H1 (cell line): ENCODE measurements around the gene PSKH1. TPM values are rescaled to one million over a fixed set of nuclear protein-coding genes. Genes with fewer than 3 reads are reported as not detected.

Source experiments
- BACH1 ChIP-seq: IDR thresholded peaks from 2 replicates; pipeline ENCODE4 v1.6.1; 2012; ENCODE audit warnings: low read length, improper control_type of control experiment
- EGR1 ChIP-seq: IDR thresholded peaks from 2 replicates; pipeline ENCODE4 v1.6.1; 2011; ENCODE audit warnings: low read depth, low read length, borderline replicate concordance
- MAFK ChIP-seq: IDR thresholded peaks from 2 replicates; pipeline ENCODE4 v1.6.1; 2012; ENCODE audit warnings: low read depth, mild to moderate bottlenecking, improper control_type of control experiment, low read length
- SUZ12 ChIP-seq: fragments of 200-600 bp; sonication (generic); IDR thresholded peaks from 2 replicates; pipeline ENCODE4 v1.6.1; 2012; ENCODE audit warnings: mild to moderate bottlenecking, inconsistent platforms, low read length, moderate library complexity, mixed read lengths
- TCF12 ChIP-seq: IDR thresholded peaks from 2 replicates; pipeline ENCODE4 v1.6.1; 2011; ENCODE audit warnings: low read depth, mild to moderate bottlenecking, low read length
- polyA plus RNA-seq, 7 experiments: library from polyadenylated mRNA; depleted of rRNA in 3 of 7; stranded (reverse) in 5 of 7; unstranded in 2 of 7; fragments of >200 nt in 5 of 7; fragments of 200-250 nt in 2 of 7; gene quantifications; 1 replicate in 5 of 7; 2 replicates in 1 of 7; 4 replicates in 1 of 7; pipeline versions ENCODE4 v1.2.1 to v1.2.3, GENCODE V29; 2011 to 2013; ENCODE audit warnings: missing spikeins in 2 of 7, mixed read lengths in 2 of 7
- total RNA-seq: library from RNA; stranded (reverse); fragmentation: NEBNext Ultra II Directional; extraction: Animal tissue kit (Norgen Biotek cat#: 25700); gene quantifications from 2 replicates; pipeline ENCODE4 v1.2.1, GENCODE V29; 2021
- TF ChIP-seq, protein P1 (sequence below): fragments of 300-600 bp; sonication (generic); IDR thresholded peaks from 2 replicates; pipeline ENCODE4 v1.7.1; 2012; ENCODE audit warnings: low read length, moderate library complexity, mild to moderate bottlenecking, inconsistent platforms; ENCODE audit not compliant: insufficient replicate concordance
- TF ChIP-seq, protein P2 (sequence below), 3 experiments: IDR thresholded peaks; 1 replicate in 2 of 3; 2 replicates in 1 of 3; pipeline versions ENCODE4 v1.5.1 to v1.6.1; 2011; ENCODE audit warnings: low read length in 3 of 3, mild to moderate bottlenecking in 3 of 3, inconsistent platforms in 2 of 3, low read depth in 1 of 3, moderate library complexity in 1 of 3; ENCODE audit not compliant: insufficient read depth in 1 of 3; ENCODE audit errors: control extremely low read depth in 1 of 3

Gene PSKH1
- total and polyA plus RNA-seq, 2 of the 8 experiments (the other 6 are each of a cell fraction or from before 2014, with no cell fraction given), result 24.8 to 51.0 TPM

GRCh38 chr16:67885545-67885944, 7.5 kb upstream of the PSKH1 start (continued):
- TF ChIP-seq, protein P1, sequence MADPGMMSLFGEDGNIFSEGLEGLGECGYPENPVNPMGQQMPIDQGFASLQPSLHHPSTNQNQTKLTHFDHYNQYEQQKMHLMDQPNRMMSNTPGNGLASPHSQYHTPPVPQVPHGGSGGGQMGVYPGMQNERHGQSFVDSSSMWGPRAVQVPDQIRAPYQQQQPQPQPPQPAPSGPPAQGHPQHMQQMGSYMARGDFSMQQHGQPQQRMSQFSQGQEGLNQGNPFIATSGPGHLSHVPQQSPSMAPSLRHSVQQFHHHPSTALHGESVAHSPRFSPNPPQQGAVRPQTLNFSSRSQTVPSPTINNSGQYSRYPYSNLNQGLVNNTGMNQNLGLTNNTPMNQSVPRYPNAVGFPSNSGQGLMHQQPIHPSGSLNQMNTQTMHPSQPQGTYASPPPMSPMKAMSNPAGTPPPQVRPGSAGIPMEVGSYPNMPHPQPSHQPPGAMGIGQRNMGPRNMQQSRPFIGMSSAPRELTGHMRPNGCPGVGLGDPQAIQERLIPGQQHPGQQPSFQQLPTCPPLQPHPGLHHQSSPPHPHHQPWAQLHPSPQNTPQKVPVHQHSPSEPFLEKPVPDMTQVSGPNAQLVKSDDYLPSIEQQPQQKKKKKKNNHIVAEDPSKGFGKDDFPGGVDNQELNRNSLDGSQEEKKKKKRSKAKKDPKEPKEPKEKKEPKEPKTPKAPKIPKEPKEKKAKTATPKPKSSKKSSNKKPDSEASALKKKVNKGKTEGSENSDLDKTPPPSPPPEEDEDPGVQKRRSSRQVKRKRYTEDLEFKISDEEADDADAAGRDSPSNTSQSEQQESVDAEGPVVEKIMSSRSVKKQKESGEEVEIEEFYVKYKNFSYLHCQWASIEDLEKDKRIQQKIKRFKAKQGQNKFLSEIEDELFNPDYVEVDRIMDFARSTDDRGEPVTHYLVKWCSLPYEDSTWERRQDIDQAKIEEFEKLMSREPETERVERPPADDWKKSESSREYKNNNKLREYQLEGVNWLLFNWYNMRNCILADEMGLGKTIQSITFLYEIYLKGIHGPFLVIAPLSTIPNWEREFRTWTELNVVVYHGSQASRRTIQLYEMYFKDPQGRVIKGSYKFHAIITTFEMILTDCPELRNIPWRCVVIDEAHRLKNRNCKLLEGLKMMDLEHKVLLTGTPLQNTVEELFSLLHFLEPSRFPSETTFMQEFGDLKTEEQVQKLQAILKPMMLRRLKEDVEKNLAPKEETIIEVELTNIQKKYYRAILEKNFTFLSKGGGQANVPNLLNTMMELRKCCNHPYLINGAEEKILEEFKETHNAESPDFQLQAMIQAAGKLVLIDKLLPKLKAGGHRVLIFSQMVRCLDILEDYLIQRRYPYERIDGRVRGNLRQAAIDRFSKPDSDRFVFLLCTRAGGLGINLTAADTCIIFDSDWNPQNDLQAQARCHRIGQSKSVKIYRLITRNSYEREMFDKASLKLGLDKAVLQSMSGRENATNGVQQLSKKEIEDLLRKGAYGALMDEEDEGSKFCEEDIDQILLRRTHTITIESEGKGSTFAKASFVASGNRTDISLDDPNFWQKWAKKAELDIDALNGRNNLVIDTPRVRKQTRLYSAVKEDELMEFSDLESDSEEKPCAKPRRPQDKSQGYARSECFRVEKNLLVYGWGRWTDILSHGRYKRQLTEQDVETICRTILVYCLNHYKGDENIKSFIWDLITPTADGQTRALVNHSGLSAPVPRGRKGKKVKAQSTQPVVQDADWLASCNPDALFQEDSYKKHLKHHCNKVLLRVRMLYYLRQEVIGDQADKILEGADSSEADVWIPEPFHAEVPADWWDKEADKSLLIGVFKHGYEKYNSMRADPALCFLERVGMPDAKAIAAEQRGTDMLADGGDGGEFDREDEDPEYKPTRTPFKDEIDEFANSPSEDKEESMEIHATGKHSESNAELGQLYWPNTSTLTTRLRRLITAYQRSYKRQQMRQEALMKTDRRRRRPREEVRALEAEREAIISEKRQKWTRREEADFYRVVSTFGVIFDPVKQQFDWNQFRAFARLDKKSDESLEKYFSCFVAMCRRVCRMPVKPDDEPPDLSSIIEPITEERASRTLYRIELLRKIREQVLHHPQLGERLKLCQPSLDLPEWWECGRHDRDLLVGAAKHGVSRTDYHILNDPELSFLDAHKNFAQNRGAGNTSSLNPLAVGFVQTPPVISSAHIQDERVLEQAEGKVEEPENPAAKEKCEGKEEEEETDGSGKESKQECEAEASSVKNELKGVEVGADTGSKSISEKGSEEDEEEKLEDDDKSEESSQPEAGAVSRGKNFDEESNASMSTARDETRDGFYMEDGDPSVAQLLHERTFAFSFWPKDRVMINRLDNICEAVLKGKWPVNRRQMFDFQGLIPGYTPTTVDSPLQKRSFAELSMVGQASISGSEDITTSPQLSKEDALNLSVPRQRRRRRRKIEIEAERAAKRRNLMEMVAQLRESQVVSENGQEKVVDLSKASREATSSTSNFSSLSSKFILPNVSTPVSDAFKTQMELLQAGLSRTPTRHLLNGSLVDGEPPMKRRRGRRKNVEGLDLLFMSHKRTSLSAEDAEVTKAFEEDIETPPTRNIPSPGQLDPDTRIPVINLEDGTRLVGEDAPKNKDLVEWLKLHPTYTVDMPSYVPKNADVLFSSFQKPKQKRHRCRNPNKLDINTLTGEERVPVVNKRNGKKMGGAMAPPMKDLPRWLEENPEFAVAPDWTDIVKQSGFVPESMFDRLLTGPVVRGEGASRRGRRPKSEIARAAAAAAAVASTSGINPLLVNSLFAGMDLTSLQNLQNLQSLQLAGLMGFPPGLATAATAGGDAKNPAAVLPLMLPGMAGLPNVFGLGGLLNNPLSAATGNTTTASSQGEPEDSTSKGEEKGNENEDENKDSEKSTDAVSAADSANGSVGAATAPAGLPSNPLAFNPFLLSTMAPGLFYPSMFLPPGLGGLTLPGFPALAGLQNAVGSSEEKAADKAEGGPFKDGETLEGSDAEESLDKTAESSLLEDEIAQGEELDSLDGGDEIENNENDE, result no peak
- TF ChIP-seq SUZ12, result no peak
- no peak for TF ChIP-seq TCF12
- peak; percentile 79 for TF ChIP-seq BACH1
- TF ChIP-seq, protein P2, sequence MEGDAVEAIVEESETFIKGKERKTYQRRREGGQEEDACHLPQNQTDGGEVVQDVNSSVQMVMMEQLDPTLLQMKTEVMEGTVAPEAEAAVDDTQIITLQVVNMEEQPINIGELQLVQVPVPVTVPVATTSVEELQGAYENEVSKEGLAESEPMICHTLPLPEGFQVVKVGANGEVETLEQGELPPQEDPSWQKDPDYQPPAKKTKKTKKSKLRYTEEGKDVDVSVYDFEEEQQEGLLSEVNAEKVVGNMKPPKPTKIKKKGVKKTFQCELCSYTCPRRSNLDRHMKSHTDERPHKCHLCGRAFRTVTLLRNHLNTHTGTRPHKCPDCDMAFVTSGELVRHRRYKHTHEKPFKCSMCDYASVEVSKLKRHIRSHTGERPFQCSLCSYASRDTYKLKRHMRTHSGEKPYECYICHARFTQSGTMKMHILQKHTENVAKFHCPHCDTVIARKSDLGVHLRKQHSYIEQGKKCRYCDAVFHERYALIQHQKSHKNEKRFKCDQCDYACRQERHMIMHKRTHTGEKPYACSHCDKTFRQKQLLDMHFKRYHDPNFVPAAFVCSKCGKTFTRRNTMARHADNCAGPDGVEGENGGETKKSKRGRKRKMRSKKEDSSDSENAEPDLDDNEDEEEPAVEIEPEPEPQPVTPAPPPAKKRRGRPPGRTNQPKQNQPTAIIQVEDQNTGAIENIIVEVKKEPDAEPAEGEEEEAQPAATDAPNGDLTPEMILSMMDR (IDR thresholded peaks at IDR 0.05; ENCODE audit: control extremely low read depth in 1 of 3, insufficient read depth in 1 of 3, low read depth in 1 of 3, low read length in 3 of 3), result no peak
- no peak for TF ChIP-seq EGR1
- TF ChIP-seq MAFK, result peak; percentile 50; the same call in 1 of the 2 replicates
